Measurements from ENCODE around the gene RASGEF1B.
"Not testable (repeated sequence)": the region's sequence is repeated elsewhere in the genome, so short reads cannot be mapped to it uniquely, and the experiment has no call there.

RASGEF1B gene

GRCh38 chr4:81412946-81413495 lies 58.7 kb downstream of the RASGEF1B start:
- DNase-seq (ENCODE audit: low read depth) = no peak
- H3K4me3 ChIP-seq (ENCODE audit: low read depth, low read length) = no peak overlapping the region
- no peak for TF ChIP-seq CTCF (IDR thresholded peaks at IDR 0.05; ENCODE audit: control insufficient read depth, extremely low read depth, insufficient read depth)

- no peak for TF ChIP-seq CTCF (IDR thresholded peaks at IDR 0.05; ENCODE audit: control insufficient read depth, extremely low read depth, insufficient read depth)
- H3K4me3 ChIP-seq (ENCODE audit: low read depth, low read length) = no peak overlapping the region
- no peak for DNase-seq (ENCODE audit: low read depth)
These were observed 61.0 kb downstream of the RASGEF1B start for GRCh38 chr4:81410680-81411079.

GRCh38 chr4:81409836-81410235 lies 61.9 kb downstream of the RASGEF1B start:
- H3K4me3 ChIP-seq (ENCODE audit: low read depth, low read length) = no peak overlapping the region
- no peak for TF ChIP-seq CTCF (IDR thresholded peaks at IDR 0.05; ENCODE audit: control insufficient read depth, extremely low read depth, insufficient read depth)
- no peak for DNase-seq (ENCODE audit: low read depth)

- TF ChIP-seq CTCF (IDR thresholded peaks at IDR 0.05; ENCODE audit: control insufficient read depth, extremely low read depth, insufficient read depth) = no peak
- no peak for DNase-seq (ENCODE audit: low read depth)
- H3K4me3 ChIP-seq (ENCODE audit: low read depth, low read length) = no peak overlapping the region
These were observed 63.4 kb downstream of the RASGEF1B start for GRCh38 chr4:81408341-81408740.

- DNase-seq (ENCODE audit: low read depth) = no peak
- no peak overlapping the region for H3K4me3 ChIP-seq (ENCODE audit: low read depth, low read length)
- TF ChIP-seq CTCF (IDR thresholded peaks at IDR 0.05; ENCODE audit: control insufficient read depth, extremely low read depth, insufficient read depth) = no peak
These were observed 64.0 kb downstream of the RASGEF1B start for GRCh38 chr4:81407726-81408125.

GRCh38 chr4:81406481-81406880 lies 65.2 kb downstream of the RASGEF1B start:
- not testable (repeated sequence) for H3K4me3 ChIP-seq (ENCODE audit: low read depth, low read length); DNase-seq (ENCODE audit: low read depth)

- H3K4me3 ChIP-seq (ENCODE audit: low read depth, low read length) = no peak overlapping the region
- DNase-seq (ENCODE audit: low read depth) = peak; percentile 55
These were observed 65.8 kb downstream of the RASGEF1B start for GRCh38 chr4:81405900-81406401.

More at GRCh38 chr4:81405900-81406401, 65.8 kb downstream of the RASGEF1B start:
- TF ChIP-seq CTCF (IDR thresholded peaks at IDR 0.05; ENCODE audit: control insufficient read depth, extremely low read depth, insufficient read depth) = peak; percentile 72
